Calu3 (cell line): ENCODE measurements around the gene RAD50. TPM values are rescaled to one million over a fixed set of nuclear protein-coding genes. Genes with fewer than 3 reads are reported as not detected.

ENCODE experiments used
- BruUV-seq: library from RNA; stranded (reverse); fragments of 400-500 nt; replicated peaks from 2 replicates; lab custom pipeline; 2021; lab: Mats Ljungman, UMichigan
- CTCF ChIA-PET: fragments of 300-600 bp; sonication (Branson Sonifier 250); formaldehyde crosslinking; loops from one replicate; lab custom pipeline; 2022; ENCODE audit warnings: antibody characterized with exemption; lab: Charles Lee
- DNase-seq: peaks from one replicate; pipeline ENCODE4 v3.0.0; 2022
- H3K27ac Mint-ChIP-seq: one replicate; pipeline ENCODE4 v1.8.0; 2022; ENCODE audit warnings: mixed read lengths; ENCODE audit not compliant: unreplicated experiment
- H3K27me3 Mint-ChIP-seq: one replicate; pipeline ENCODE4 v1.8.0; 2022; ENCODE audit warnings: mixed read lengths; ENCODE audit not compliant: unreplicated experiment
- H3K36me3 Mint-ChIP-seq: one replicate; pipeline ENCODE4 v1.8.0; 2022; ENCODE audit warnings: mild to moderate bottlenecking, moderate library complexity, mixed read lengths; ENCODE audit not compliant: insufficient read depth, unreplicated experiment
- H3K4me1 Mint-ChIP-seq: one replicate; pipeline ENCODE4 v1.8.0; 2022; ENCODE audit warnings: mild to moderate bottlenecking, low read depth, mixed read lengths; ENCODE audit not compliant: unreplicated experiment
- H3K4me3 Mint-ChIP-seq: one replicate; pipeline ENCODE4 v1.8.0; 2022; ENCODE audit warnings: mild to moderate bottlenecking, low read depth, moderate library complexity, mixed read lengths; ENCODE audit not compliant: unreplicated experiment
- H3K9me3 Mint-ChIP-seq: one replicate; pipeline ENCODE4 v1.8.0; 2022; ENCODE audit warnings: low read depth, mixed read lengths; ENCODE audit not compliant: unreplicated experiment
- CTCF ChIP-seq: fragments of 200-600 bp; IDR thresholded peaks from one replicate; pipeline ENCODE4 v1.8.0; 2022; ENCODE audit warnings: antibody characterized with exemption; ENCODE audit not compliant: unreplicated experiment
- intact Hi-C: fragments of 100-400 bp; cut with micrococcal nuclease; formaldehyde crosslinking; loops from one replicate; pipeline ENCODE4 v1.10.0; 2022; ENCODE audit not compliant: unreplicated experiment
- total RNA-seq: library from RNA; stranded (reverse); gene quantifications from 2 replicates; pipeline ENCODE4 v1.2.3, GENCODE V29; 2022

Gene RAD50
- total RNA-seq, 1 experiment from 2014 or later = 35.9 TPM

- TF ChIP-seq CTCF = no peak
- Mint-ChIP-seq H3K27me3 (peaks cover 8% of the 10 kb centered on the region), H3K36me3 (no peaks in the 10 kb centered on the region), H3K27ac (no peak overlapping the region), H3K4me1 (peaks cover 8% of the 10 kb centered on the region), H3K9me3 (no peaks in the 10 kb centered on the region), H3K4me3 (no peak overlapping the region)
- CTCF ChIA-PET = interaction anchor here (0.6 to 1.5 kb wide), 2 partner anchors 15 to 1982 kb away, joined by 3 to 4 read pairs; no protein-coding TSS in a partner anchor
- BruUV-seq = no TSS peak
- DNase-seq = no peak
- intact Hi-C loops = no loop called here
Observed at GRCh38 chr5:132662004-132662401, 105.2 kb downstream of the RAD50 start.

- Mint-ChIP-seq H3K36me3 (no peaks in the 10 kb centered on the region), H3K4me1 (peaks cover 8% of the 10 kb centered on the region), H3K4me3 (no peak overlapping the region), H3K27ac (no peak overlapping the region), H3K9me3 (no peaks in the 10 kb centered on the region), H3K27me3 (no peaks in the 10 kb centered on the region)
- no TSS peak for BruUV-seq
- no peak for TF ChIP-seq CTCF
- CTCF ChIA-PET = interaction anchor here (1.0 kb wide), 1 partner anchor 11 kb away, joined by 3 read pairs; no protein-coding TSS in a partner anchor
- DNase-seq = no peak
- intact Hi-C loops = no loop called here
Observed at GRCh38 chr5:132662925-132663770, 106.4 kb downstream of the RAD50 start.

- no peaks in the 10 kb centered on the region for H3K36me3 Mint-ChIP-seq
- TF ChIP-seq CTCF = no peak
- no peak for DNase-seq
- BruUV-seq = no TSS peak
- no peak overlapping the region for H3K4me3 Mint-ChIP-seq
- no peak overlapping the region for H3K27ac Mint-ChIP-seq
- CTCF ChIA-PET = interaction anchor here (1.0 kb wide), 1 partner anchor 11 kb away, joined by 3 read pairs; no protein-coding TSS in a partner anchor
- H3K27me3 Mint-ChIP-seq = no peaks in the 10 kb centered on the region
- peaks cover 8% of the 10 kb centered on the region for H3K4me1 Mint-ChIP-seq
- intact Hi-C loops = no loop called here
- no peaks in the 10 kb centered on the region for H3K9me3 Mint-ChIP-seq
Observed at GRCh38 chr5:132663771-132664695, 107.3 kb downstream of the RAD50 start.

GRCh38 chr5:132664696-132665209 is 108.0 kb downstream of the RAD50 start:
- no peak for TF ChIP-seq CTCF
- H3K27ac Mint-ChIP-seq = no peak overlapping the region
- no peak overlapping the region for H3K4me3 Mint-ChIP-seq
- no peaks in the 10 kb centered on the region for H3K36me3 Mint-ChIP-seq
- H3K9me3 Mint-ChIP-seq = no peaks in the 10 kb centered on the region
- peaks cover 8% of the 10 kb centered on the region for H3K4me1 Mint-ChIP-seq
- CTCF ChIA-PET = no interaction called here
- H3K27me3 Mint-ChIP-seq = no peaks in the 10 kb centered on the region
- no peak for DNase-seq
- intact Hi-C loops = no loop called here
- no TSS peak for BruUV-seq
